PFSK-1 (cell line): ENCODE results near the gene PAQR5.

Source experiments
- FOXP2 ChIP-seq: optimal IDR thresholded peaks from 2 replicates; pipeline ENCODE3; 2011; ENCODE audit warnings: borderline replicate concordance, control low read depth, inconsistent platforms; ENCODE audit not compliant: insufficient read depth; ENCODE audit errors: extremely low read length, extremely low read depth
- POLR2AphosphoS5 ChIP-seq: IDR thresholded peaks from 2 replicates; pipeline ENCODE4 v1.6.1; 2012; ENCODE audit warnings: low read depth, mild to moderate bottlenecking, control low read depth, low read length, moderate library complexity
- REST ChIP-seq, 2 experiments: IDR thresholded peaks; 2 replicates each; pipeline versions ENCODE4 v1.6.1 to v1.8.0; 2011 to 2012; ENCODE audit warnings: low read depth in 2 of 2, low read length in 2 of 2, control low read depth in 1 of 2, inconsistent platforms in 1 of 2, mild to moderate bottlenecking in 1 of 2, moderate library complexity in 1 of 2; ENCODE audit not compliant: insufficient read depth in 1 of 2
- SIN3A ChIP-seq: IDR thresholded peaks from 2 replicates; pipeline ENCODE4 v1.6.1; 2012; ENCODE audit warnings: mild to moderate bottlenecking, low read length, moderate library complexity, borderline replicate concordance; ENCODE audit not compliant: insufficient read depth
- TAF1 ChIP-seq: IDR thresholded peaks from 2 replicates; pipeline ENCODE4 v1.6.1; 2012; ENCODE audit warnings: low read length, control low read depth, borderline replicate concordance; ENCODE audit not compliant: insufficient read depth

The PAQR5 gene

GRCh38 chr15:69288531-69289341 is 10.0 kb upstream of the PAQR5 start:
- TF ChIP-seq POLR2AphosphoS5, result no peak
- no peak for TF ChIP-seq TAF1
- TF ChIP-seq FOXP2, result no peak
- no peak for TF ChIP-seq SIN3A
- no peak for TF ChIP-seq REST (IDR thresholded peaks at IDR 0.05; ENCODE audit: insufficient read depth in 1 of 2, low read depth in 2 of 2, low read length in 2 of 2)

GRCh38 chr15:69289342-69290146 is 9.2 kb upstream of the PAQR5 start:
- TF ChIP-seq REST (IDR thresholded peaks at IDR 0.05; ENCODE audit: insufficient read depth in 1 of 2, low read depth in 2 of 2, low read length in 2 of 2) (no peak), POLR2AphosphoS5 (no peak), FOXP2 (no peak), SIN3A (no peak), TAF1 (no peak)

DNA sequence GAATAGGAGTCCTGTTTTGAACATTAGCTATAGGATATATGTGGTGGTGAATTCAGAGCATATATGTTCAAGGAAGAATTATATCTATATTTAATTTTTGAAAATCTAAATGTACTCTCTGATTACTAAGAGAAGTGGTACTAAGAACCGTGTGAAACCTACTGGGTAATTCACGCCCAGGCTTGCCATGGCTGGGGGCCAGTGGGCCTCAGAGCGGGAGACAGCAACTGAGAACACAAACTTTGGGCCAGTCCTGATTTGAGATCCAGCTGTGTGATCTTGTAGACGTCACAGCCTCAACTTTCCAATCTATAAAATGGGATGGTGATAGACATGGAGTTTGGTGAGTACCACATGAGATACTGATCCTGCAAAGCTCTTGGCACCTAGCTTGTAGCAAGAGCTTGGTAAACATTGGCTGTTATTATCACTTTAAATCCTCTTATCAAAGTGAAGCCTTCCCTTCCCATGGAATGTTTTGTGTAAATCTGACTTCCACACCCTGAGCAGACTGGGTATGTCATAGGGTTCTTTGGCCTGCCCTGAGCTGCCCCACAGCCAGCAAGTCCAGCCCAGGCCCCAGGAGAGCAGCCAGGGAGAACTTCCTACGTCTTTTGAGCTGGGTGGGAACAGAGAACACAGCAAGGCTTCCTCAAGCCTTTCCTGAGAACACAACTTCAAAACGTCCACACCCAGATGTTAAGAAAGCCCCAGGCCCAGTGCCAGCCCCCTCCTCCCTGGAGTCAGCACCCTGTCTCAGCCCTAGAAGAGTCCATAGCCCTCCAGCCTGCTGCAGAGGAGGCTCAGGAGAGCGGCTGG is 8.2 kb upstream of the PAQR5 start:
- TF ChIP-seq REST (IDR thresholded peaks at IDR 0.05; ENCODE audit: insufficient read depth in 1 of 2, low read depth in 2 of 2, low read length in 2 of 2), result no peak
- no peak for TF ChIP-seq FOXP2
- no peak for TF ChIP-seq SIN3A
- TF ChIP-seq TAF1, result no peak

DNA sequence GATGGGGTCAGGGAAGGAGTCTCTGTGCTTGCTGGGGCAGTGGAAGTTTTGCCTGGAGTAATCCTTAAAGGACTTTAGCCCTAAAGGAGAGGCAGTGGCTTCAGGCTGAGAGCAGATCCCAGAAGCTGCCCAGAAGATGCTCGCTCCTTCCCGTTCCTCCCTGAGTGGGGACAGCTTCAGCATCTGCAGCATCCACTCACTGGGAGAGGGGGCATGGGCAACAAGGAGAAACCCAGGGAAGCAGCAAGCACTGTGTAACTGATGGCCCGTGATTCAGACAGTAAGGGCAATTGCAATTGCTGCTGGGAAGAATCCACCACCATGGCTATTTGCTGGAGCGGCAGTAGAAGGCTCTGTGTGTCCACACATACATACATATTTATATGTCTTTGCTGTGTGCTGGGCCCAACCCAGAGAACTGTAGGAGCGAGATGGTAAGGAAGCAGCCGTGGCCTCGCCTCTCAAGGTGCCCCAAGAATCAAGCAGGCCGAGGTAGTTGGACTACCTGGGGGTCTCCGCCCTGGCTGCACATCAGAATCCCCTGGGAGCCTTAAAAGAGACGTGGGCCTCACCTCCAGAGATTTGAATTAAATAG is 5.8 kb upstream of the PAQR5 start:
- TF ChIP-seq POLR2AphosphoS5, result no peak
- TF ChIP-seq SIN3A, result no peak
- TF ChIP-seq FOXP2, result no peak
- no peak for TF ChIP-seq TAF1
- no peak for TF ChIP-seq REST (IDR thresholded peaks at IDR 0.05; ENCODE audit: insufficient read depth in 1 of 2, low read depth in 2 of 2, low read length in 2 of 2)
